ENCODE measurements around the gene TOE1. TPM values are rescaled to one million over a fixed set of nuclear protein-coding genes. Genes with fewer than 3 reads are reported as not detected.

The TOE1 gene
- total and polyA plus RNA-seq, 2 of the 8 experiments (the other 6 are each of a cell fraction or from before 2014, with no cell fraction given) = 15.2 to 25.8 TPM

DNA sequence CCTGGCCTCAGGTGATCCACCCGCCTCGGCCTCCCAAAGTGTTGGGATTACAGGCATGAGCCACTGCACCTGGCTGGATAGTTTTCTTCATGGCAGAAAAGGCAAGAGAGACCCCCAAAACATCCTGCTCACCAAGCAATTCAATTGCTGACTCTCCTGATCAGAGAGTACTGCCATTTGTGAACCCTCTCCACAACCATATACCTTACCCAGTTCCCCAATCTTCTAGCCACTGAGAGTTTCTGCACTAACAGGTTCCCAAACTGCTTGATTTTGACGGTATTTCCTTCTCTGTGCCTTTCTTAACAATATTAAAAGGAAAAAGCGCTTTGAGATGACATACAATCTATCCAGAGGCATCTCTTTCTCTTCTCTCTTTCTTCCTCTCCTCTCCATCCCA, 40.2 kb downstream of the TOE1 start (continued):
- TF ChIP-seq RAD21 (IDR thresholded peaks at IDR 0.05 in 1 of 2, conservative IDR thresholded peaks at IDR 0.05 in 1 of 2; ENCODE audit: low read depth in 2 of 2, low read length in 2 of 2) = no peak
- TF ChIP-seq, protein P1, sequence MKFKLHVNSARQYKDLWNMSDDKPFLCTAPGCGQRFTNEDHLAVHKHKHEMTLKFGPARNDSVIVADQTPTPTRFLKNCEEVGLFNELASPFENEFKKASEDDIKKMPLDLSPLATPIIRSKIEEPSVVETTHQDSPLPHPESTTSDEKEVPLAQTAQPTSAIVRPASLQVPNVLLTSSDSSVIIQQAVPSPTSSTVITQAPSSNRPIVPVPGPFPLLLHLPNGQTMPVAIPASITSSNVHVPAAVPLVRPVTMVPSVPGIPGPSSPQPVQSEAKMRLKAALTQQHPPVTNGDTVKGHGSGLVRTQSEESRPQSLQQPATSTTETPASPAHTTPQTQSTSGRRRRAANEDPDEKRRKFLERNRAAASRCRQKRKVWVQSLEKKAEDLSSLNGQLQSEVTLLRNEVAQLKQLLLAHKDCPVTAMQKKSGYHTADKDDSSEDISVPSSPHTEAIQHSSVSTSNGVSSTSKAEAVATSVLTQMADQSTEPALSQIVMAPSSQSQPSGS (IDR thresholded peaks at IDR 0.05; ENCODE audit: low read length) = no peak
- TF ChIP-seq CHD1 (IDR thresholded peaks at IDR 0.05; ENCODE audit: low read depth, low read length) = no peak
